PC-3 (cell line): ENCODE data around the gene TSPYL2.

Experiments
- EZH2 ChIP-seq: fragments of 300-600 bp; sonication (generic); IDR thresholded peaks from one replicate; pipeline ENCODE4 v1.6.1; 2017; ENCODE audit warnings: antibody characterized with exemption, mild to moderate bottlenecking, low read length; ENCODE audit not compliant: unreplicated experiment
- EZH2phosphoT487 ChIP-seq: fragments of 300-600 bp; sonication (generic); IDR thresholded peaks from 2 replicates; pipeline ENCODE4 v1.6.1; 2018; ENCODE audit warnings: mild to moderate bottlenecking, antibody characterized with exemption, low read length, borderline replicate concordance
- TF ChIP-seq, protein P1 (sequence below): fragments of 300-600 bp; sonication (generic); conservative IDR thresholded peaks from 2 replicates; pipeline ENCODE4 v1.5.1; 2017; ENCODE audit warnings: antibody characterized with exemption, low read depth, mild to moderate bottlenecking, low read length

DNA sequence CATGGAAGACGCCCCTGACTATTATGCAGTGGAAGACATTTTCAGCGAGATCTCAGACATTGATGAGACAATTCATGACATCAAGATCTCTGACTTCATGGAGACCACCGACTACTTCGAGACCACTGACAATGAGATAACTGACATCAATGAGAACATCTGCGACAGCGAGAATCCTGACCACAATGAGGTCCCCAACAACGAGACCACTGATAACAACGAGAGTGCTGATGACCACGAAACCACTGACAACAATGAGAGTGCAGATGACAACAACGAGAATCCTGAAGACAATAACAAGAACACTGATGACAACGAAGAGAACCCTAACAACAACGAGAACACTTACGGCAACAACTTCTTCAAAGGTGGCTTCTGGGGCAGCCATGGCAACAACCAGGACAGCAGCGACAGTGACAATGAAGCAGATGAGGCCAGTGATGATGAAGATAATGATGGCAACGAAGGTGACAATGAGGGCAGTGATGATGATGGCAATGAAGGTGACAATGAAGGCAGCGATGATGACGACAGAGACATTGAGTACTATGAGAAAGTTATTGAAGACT, 3.6 kb downstream of the TSPYL2 start:
- TF ChIP-seq EZH2 (no peak), EZH2phosphoT487 (no peak)
- TF ChIP-seq, protein P1, sequence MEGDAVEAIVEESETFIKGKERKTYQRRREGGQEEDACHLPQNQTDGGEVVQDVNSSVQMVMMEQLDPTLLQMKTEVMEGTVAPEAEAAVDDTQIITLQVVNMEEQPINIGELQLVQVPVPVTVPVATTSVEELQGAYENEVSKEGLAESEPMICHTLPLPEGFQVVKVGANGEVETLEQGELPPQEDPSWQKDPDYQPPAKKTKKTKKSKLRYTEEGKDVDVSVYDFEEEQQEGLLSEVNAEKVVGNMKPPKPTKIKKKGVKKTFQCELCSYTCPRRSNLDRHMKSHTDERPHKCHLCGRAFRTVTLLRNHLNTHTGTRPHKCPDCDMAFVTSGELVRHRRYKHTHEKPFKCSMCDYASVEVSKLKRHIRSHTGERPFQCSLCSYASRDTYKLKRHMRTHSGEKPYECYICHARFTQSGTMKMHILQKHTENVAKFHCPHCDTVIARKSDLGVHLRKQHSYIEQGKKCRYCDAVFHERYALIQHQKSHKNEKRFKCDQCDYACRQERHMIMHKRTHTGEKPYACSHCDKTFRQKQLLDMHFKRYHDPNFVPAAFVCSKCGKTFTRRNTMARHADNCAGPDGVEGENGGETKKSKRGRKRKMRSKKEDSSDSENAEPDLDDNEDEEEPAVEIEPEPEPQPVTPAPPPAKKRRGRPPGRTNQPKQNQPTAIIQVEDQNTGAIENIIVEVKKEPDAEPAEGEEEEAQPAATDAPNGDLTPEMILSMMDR, result no peak
